GM19324 (cell line): Measurements from ENCODE around the gene BSG.
"Not testable (repeated sequence)": the region's sequence is repeated elsewhere in the genome, so short reads cannot be mapped to it uniquely, and the experiment has no call there.

Source experiments
- ATAC-seq: cut with Tn5 transposase; IDR thresholded peaks from one replicate; pipeline ENCODE4 v1.9.1; 2021; ENCODE audit warnings: mild to moderate bottlenecking, moderate library complexity; ENCODE audit not compliant: unreplicated experiment, low FRiP score

BSG gene

GRCh38 chr19:584240-585001, 12.0 kb downstream of the BSG start:
- no peak for ATAC-seq

GRCh38 chr19:585146-585545, 12.8 kb downstream of the BSG start:
- not testable (repeated sequence) for ATAC-seq

- ATAC-seq = no peak
Observed at GRCh38 chr19:585551-586110, 13.2 kb downstream of the BSG start.

GRCh38 chr19:588093-588740, 15.8 kb downstream of the BSG start:
- ATAC-seq = no peak

DNA sequence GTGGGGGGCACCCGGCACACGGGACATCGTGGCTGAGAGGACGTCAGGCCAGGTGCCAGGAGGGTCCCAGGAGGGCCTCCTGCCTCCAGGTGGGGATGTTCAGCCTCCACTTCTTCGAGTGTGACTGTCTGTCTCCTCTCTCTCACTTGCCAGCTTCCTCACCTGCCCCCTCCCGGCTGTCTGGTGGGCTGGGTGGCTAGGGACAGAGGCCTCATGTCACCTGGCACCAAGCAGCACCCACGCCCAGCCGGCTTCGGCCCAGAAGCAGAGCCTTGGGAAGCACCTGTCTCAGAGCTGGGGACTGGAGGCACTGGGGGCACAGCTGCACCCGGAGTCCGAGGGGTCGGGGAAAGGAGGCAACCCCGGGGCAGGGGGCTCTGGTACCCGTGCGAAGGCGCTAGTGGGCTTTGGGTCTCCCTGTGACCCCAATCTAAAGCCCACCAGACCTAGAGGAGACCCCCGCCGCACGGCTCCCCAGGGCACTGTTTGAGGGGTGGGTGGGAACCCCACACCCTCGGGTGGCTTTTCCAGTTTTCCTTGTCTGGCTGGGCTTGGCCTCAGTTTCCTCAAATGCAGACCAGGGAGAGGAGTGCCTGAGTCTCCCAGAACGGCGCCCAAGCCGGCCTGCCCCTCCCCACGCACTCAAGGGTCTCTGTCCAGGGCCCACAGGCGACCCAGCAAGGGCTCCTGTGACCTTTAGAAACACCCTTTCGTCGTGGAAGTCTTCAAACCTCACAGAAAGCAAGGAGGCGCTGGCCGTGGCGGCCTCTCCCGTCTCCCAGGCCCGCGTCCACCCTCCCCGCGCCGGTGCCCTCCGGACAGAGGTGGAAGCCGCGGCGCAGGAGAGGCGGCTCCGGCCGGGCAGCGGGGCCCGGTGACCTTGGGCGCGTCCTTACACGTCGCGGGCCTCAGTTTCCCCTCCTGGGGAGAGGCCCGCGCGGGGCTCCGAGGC, 16.6 kb downstream of the BSG start:
- ATAC-seq = no peak

DNA sequence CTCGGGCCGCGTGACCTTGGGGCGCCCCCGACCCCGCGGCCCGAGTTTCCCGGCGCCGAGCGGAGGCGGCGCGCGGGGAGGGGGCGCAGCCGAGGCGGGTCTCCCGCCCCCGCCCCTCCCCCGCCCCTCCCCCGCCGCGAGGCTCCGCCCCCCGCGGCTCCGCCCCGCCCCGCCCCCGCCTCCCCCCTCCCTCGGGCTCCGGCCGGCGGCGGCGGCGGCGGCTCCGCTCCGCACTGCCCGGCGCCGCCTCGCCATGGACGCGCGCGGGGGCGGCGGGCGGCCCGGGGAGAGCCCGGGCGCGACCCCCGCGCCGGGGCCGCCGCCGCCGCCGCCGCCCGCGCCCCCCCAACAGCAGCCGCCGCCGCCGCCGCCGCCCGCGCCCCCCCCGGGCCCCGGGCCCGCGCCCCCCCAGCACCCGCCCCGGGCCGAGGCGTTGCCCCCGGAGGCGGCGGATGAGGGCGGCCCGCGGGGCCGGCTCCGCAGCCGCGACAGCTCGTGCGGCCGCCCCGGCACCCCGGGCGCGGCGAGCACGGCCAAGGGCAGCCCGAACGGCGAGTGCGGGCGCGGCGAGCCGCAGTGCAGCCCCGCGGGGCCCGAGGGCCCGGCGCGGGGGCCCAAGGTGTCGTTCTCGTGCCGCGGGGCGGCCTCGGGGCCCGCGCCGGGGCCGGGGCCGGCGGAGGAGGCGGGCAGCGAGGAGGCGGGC, 17.4 kb downstream of the BSG start, which contains the start of gene HCN2:
TSS of gene HCN2 (plus strand) at position 189 of the 703 bp plus-strand sequence. CDS start at position 254, 65 bp downstream.
- ATAC-seq = no peak

- ATAC-seq = no peak
Observed at GRCh38 chr19:590396-590745, 18.0 kb downstream of the BSG start.

GRCh38 chr19:590750-591098, 18.3 kb downstream of the BSG start:
- ATAC-seq = no peak

DNA sequence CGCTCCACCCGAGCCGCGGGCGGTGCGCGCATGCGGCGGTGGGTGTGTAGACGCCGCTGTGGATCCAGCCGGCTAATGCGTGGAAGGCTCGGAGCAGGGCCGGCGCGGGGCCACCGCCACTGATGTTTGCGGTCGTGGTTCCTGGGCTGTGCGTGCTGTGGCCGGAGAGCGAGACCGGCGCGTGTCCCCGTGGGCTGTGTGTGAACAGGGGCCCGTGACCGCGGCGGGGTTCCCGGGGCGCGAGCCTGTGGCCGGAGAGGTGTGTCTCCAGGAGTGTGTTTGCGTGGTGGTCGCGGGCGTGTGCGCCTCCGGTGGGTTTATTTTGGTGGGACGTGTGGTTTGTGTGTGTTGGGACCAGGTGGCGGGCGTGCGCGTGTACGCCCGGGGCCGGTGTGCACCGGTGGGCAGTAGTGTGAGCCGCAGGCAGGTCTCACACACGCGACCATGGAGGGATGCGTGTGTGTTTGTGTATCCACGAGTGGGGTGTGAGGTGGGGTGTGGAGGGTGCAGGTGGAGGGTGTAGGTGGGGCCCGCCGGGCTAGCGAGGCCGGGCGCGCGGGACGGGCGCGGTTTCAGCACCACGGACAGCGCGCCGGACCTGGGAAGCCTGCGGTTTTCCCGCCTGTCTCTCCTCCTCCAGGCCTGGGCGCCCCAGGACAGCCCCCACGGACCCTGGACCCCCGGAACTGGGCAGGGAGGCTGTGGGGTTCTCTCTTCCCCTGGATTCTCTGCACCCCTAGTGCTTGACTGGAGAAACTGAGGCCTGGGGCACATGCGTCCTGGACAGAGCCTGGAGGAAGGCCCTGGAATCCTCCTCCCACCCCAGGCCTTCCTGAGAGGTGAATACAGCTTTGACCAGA, 18.9 kb downstream of the BSG start:
- ATAC-seq = no peak

DNA sequence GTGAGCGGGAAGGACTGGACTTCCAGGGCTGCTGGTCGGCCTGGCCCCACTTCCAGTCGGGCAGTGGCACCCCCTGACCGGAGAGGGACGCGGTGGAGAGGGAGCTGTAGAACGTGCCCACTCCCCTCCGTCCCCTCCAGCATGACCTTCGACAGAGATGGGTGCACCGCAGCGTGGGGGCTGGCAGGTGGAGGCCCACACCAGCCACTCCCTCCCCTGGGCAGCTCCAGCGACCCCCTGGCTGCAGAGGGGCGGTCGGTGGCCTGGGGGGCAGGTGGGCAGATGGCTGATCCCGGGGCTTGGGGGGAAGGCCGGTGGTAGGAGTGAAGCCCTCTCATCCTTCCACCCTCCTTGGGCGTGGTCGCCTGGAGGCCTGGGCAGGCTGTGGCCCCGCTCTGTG, 19.7 kb downstream of the BSG start:
- no peak for ATAC-seq

- ATAC-seq = no peak
Observed at GRCh38 chr19:593055-593454, 20.7 kb downstream of the BSG start.

DNA sequence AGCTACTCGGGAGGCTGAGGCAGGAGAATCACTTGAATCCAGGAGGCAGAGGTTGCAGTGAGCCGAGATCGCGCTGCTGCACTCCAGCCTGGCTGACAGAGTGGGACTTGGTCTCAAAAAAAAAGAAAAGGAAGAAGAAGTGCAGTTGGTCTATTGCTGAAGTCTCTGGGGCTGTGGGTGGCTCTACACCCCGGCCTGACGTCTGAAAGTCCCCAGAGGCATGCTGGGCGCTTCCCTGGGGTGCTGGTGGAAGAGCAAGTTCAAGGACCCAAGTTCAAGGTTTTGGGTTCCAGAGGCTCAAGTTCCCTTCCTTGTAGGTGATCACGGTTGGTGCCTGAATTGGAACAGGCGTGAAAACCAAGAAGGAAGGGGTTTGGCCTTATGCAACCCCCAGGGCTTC, 21.1 kb downstream of the BSG start:
- ATAC-seq = no peak

DNA sequence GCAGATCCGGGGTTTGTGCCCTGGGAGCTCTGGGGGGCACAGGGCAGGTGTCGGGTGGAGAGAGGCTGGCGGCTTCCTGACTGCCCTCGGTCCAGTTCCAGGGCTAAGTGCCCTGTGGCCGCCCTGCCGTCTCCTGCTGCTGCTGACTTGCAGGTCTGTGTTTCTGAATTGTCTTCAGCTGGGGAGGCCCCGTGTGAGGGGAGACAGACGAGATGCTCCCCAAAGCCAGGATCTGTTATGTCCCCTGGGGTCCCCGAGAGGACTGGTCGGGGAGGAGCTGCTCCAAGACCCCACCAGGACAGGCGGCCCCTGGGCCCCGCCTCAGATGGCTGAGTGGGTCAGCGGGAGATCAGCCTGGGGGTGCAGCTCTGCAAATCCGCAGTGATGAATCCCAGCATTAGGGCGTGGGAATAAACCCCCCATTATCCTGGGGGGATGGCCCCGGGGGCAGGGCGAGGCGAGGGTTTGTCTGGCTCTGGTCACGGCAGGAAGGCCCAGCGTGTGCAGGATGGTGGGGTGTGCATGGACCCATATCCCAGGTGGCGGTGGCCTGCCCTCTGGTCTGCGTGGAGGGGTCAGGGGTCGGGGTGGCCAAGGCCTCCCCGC, 22.0 kb downstream of the BSG start:
- no peak for ATAC-seq

DNA sequence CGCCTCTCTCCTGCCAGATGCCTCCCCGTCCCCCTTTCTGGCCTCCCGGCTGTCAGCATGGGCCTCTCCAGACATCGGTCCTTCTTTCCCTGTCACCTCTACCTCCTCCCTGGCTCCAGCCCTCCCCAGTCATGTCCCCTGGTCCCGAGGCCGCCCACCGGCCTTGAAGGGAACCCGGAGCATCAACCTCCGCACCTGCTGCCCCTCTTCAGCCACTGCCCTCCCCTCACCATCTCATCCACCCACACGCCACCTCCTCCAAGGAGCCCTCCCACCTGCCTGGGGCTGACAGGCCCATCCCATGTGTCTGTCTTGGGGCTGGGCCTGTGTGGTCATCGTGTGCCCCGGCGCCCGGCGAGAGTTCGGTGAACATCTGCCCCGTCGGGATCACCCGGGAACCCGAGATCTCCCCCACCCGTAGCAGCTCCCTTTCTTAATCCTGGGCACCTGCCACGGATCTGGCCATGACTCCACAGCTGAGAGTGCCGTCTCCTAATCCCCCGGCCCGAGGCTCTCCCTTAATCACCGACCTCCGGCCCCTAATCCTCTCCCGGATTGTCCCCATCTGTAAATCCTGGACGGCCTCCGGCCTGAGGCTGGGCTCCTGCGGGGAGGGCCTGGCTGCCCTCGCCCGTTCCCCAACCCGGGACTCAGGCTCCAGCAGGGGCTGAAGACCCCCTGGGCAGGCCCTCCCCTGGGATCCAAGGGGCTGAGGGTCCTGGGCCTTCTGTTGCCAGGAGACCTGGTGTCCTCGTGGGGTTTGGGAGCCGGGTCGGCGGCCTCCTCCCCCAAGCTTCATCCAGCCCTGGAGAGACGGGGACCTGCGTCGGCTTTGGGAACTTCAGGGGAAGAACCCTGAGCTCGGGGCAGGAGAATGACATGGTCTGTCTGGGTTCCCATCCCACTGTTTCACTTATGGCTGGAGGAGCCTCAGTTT, 23.2 kb downstream of the BSG start:
- no peak for ATAC-seq

- no peak for ATAC-seq
Observed at GRCh38 chr19:596263-596655, 23.9 kb downstream of the BSG start.

DNA sequence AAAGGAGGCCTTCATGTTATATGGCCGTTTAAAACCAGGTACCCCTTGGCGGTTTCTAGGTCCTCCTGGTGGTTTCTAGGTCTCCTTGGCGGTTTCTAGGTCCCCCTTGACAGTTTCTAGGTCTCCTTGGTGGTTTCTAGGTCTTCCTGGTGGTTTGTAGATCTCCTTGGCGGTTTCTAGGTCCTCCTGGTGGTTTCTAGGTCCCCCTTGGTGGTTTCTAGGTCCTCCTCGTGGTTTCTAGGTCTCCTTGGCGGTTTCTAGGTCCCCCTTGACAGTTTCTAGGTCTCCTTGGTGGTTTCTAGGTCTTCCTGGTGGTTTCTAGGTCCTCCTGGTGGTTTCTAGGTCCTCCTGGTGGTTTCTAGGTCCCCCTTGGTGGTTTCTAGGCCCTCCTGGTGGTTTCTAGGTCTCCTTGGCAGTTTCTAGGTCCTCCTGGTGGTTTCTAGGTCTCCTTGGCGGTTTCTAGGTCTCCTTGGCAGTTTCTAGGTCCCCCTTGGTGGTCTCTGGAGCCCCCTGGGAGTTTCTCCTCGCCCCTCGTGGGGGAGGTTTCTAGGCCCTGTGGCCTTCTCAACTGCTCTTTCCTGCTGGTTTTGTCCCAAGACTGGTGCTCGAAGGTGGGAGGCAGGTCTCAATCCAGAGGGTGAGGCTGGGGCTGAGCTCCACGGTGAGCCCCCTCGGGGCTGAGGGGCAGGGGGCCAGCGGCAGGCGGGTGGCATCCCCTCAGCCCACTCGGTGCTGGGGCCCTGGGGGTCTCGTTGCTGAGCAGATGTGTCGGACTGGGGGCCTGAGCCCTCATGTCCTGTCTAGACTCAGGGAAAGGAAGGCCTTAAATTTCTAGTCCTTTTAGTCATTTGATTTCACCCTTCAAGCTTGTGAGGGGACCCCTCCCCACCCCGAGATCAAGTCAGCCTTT, 25.3 kb downstream of the BSG start:
- ATAC-seq = no peak

DNA sequence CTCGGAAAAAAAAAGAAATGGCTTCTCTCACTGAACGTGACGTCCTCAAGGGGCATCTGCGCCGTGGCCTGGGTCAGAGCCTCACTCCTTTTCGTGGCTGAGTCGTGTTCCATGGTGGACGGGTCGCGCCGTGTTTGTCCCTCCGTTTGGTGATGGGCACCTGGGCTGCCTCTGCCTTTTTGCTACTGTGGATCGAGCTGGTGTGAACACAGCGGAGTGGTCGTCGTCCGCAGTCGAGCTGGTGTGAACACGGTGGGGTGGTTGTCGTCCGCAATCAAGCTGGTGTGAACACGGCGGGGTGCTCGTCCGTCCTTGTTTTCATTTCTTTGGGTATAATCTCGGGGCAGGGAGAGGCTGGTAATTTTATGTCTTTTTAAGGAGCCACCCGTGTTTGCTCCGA, 28.9 kb downstream of the BSG start:
- no peak for ATAC-seq
